ENCODE data around the gene MDM1.

Gene MDM1

GRCh38 chr12:68270358-68270757 lies 61.8 kb downstream of the MDM1 start:
- no peak for DNase-seq

- DNase-seq: no peak
Observed at GRCh38 chr12:68269779-68270178, 62.4 kb downstream of the MDM1 start.

- no peak for DNase-seq
Observed at GRCh38 chr12:68268967-68269366, 63.2 kb downstream of the MDM1 start.

- DNase-seq: no peak
Observed at GRCh38 chr12:68267892-68268396, 64.2 kb downstream of the MDM1 start.

GRCh38 chr12:68264857-68265256 lies 67.3 kb downstream of the MDM1 start:
- no peak for DNase-seq

- no peak for DNase-seq
Observed at GRCh38 chr12:68264158-68264855, 67.9 kb downstream of the MDM1 start.

GRCh38 chr12:68263366-68263765 lies 68.8 kb downstream of the MDM1 start:
- no peak for DNase-seq

- DNase-seq: no peak
Observed at GRCh38 chr12:68261896-68262295, 70.3 kb downstream of the MDM1 start.

- no peak for DNase-seq
Observed at GRCh38 chr12:68260153-68260552, 72.0 kb downstream of the MDM1 start.

- no peak for DNase-seq
Observed at GRCh38 chr12:68259318-68259940, 72.7 kb downstream of the MDM1 start.

- DNase-seq: no peak
Observed at GRCh38 chr12:68253504-68253903, 78.7 kb downstream of the MDM1 start, which contains the start of gene IL22. Gene IL22 (minus strand): TSS chr12:68253604. CDS start chr12:68253448, 156 bp downstream.

- DNase-seq: no peak
Observed at GRCh38 chr12:68252077-68252476, 80.1 kb downstream of the MDM1 start.

GRCh38 chr12:68250454-68250853 lies 81.7 kb downstream of the MDM1 start:
- no peak for DNase-seq

GRCh38 chr12:68247785-68248184 lies 84.4 kb downstream of the MDM1 start:
- DNase-seq: no peak

- DNase-seq: no peak
Observed at GRCh38 chr12:68246350-68246749, 85.8 kb downstream of the MDM1 start.

GRCh38 chr12:68245180-68246021 lies 86.8 kb downstream of the MDM1 start:
- no peak for DNase-seq
